ENCODE data around the gene TK2. TPM values are rescaled to one million over a fixed set of nuclear protein-coding genes. Genes with fewer than 3 reads are reported as not detected.

Gene TK2
- polyA plus RNA-seq, 1 experiment = 42.7 TPM

GRCh38 chr16:66566051-66566901 is 16.4 kb upstream of the TK2 start, which contains the start of gene CMTM1:
Gene CMTM1 (plus strand): TSS chr16:66566439. CDS start chr16:66566514, 75 bp downstream.
- Histone ChIP-seq H3K27me3 (ENCODE audit: control insufficient read depth, insufficient read depth, low read length) (no peaks in the 10 kb centered on the region), H3K36me3 (ENCODE audit: control insufficient read depth, insufficient read depth, low read length) (peaks cover 2% of the 10 kb centered on the region; the same call in 1 of the 2 replicates), H3K4me3 (ENCODE audit: low read depth, low read length) (no peak within 1 kb of the TSS)
- ChIA-PET CTCF (interaction anchor here (3.7 kb wide), 1 partner anchor 13 kb away, joined by 13 read pairs; the partner anchor contains the start of gene CKLF), POLR2A (no interaction called here)
- no peak for TF ChIP-seq CTCF (IDR thresholded peaks at IDR 0.05; ENCODE audit: insufficient read depth, low read depth, low read length)
- no peak for DNase-seq (ENCODE audit: low read depth)

GRCh38 chr16:66563574-66564334 is 13.8 kb upstream of the TK2 start:
- peaks cover 2% of the 10 kb centered on the region; the same call in 1 of the 2 replicates for H3K36me3 ChIP-seq (ENCODE audit: control insufficient read depth, insufficient read depth, low read length)
- ChIA-PET POLR2A (interaction anchor here (0.6 kb wide), 1 partner anchor 12 kb away, joined by 6 read pairs; the partner anchor contains the start of gene CKLF), CTCF (interaction anchor here (0.6 to 3.7 kb wide), 4 partner anchors 10 to 304 kb away, joined by 3 to 13 read pairs (median 4); partner anchors contain the start of gene CKLF)
- no peaks in the 10 kb centered on the region for H3K27me3 ChIP-seq (ENCODE audit: control insufficient read depth, insufficient read depth, low read length)
- TF ChIP-seq CTCF (IDR thresholded peaks at IDR 0.05; ENCODE audit: insufficient read depth, low read depth, low read length) = no peak
- H3K4me3 ChIP-seq (ENCODE audit: low read depth, low read length) = no peak overlapping the region
- DNase-seq (ENCODE audit: low read depth) = no peak

- CTCF ChIA-PET = interaction anchor here (0.8 to 1.5 kb wide), 4 partner anchors 11 to 156 kb away, joined by 4 read pairs; partner anchors contain the start of genes CKLF and CMTM2
- TF ChIP-seq CTCF (IDR thresholded peaks at IDR 0.05; ENCODE audit: insufficient read depth, low read depth, low read length) = no peak
- no peaks in the 10 kb centered on the region for H3K27me3 ChIP-seq (ENCODE audit: control insufficient read depth, insufficient read depth, low read length)
- H3K4me3 ChIP-seq (ENCODE audit: low read depth, low read length) = no peak overlapping the region
- no peak for DNase-seq (ENCODE audit: low read depth)
- POLR2A ChIA-PET = no interaction called here
- peaks cover 2% of the 10 kb centered on the region; the same call in 1 of the 2 replicates for H3K36me3 ChIP-seq (ENCODE audit: control insufficient read depth, insufficient read depth, low read length)
Observed at GRCh38 chr16:66562986-66563385, 13.1 kb upstream of the TK2 start.

- TF ChIP-seq CTCF (IDR thresholded peaks at IDR 0.05; ENCODE audit: insufficient read depth, low read depth, low read length) = no peak
- Histone ChIP-seq H3K36me3 (ENCODE audit: control insufficient read depth, insufficient read depth, low read length) (peaks cover 2% of the 10 kb centered on the region), H3K27me3 (ENCODE audit: control insufficient read depth, insufficient read depth, low read length) (no peaks in the 10 kb centered on the region), H3K4me3 (ENCODE audit: low read depth, low read length) (no peak overlapping the region)
- ChIA-PET CTCF (interaction anchor here (0.6 to 1.5 kb wide), 5 partner anchors 10 to 155 kb away, joined by 3 to 5 read pairs (median 4); partner anchors contain the start of genes CKLF and CMTM2), POLR2A (no interaction called here)
- no peak for DNase-seq (ENCODE audit: low read depth)
Observed at GRCh38 chr16:66562409-66562808, 12.5 kb upstream of the TK2 start.
